ENCODE results near the gene FLOT2. TPM values are rescaled to one million over a fixed set of nuclear protein-coding genes. Genes with fewer than 3 reads are reported as not detected.

FLOT2 gene
- total and polyA plus RNA-seq, 2 donors (not counting 3 experiments of a cell fraction or from before 2014, with no cell fraction given): 169 to 180 TPM

- Histone ChIP-seq H3K36me3 (ENCODE audit: control insufficient read depth in 2 of 2, extremely low read depth in 1 of 2, insufficient read depth in 2 of 2, low read length in 2 of 2) (peaks cover 0 to 12% of the 10 kb centered on the region in 2 experiments), H3K27me3 (ENCODE audit: control insufficient read depth in 2 of 2, insufficient read depth in 2 of 2, low read length in 2 of 2) (no peaks in the 10 kb centered on the region), H3K9me1 (replicated peaks; ENCODE audit: control insufficient read depth, extremely low read depth, insufficient read depth, low read length) (no peaks in the 10 kb centered on the region), H3K79me2 (ENCODE audit: control insufficient read depth, insufficient read depth, low read length) (peaks cover 35% of the 10 kb centered on the region), H3K9me3 (replicated peaks; ENCODE audit: control insufficient read depth, insufficient read depth, low read length) (no peaks in the 10 kb centered on the region), H3K4me3 (replicated peaks in 1 of 3; ENCODE audit: insufficient read depth in 1 of 3, low read depth in 1 of 3, low read length in 3 of 3) (peak overlapping the region in 1 of 3 experiments; percentile 57), H3K4me1 (ENCODE audit: control insufficient read depth, extremely low read depth, insufficient read depth, low read length) (peaks cover 22% of the 10 kb centered on the region), H3K27ac (ENCODE audit: insufficient read depth, low read depth, low read length) (peak overlapping the region; percentile 89), H3K9ac (replicated peaks; ENCODE audit: extremely low read depth, insufficient read depth, low read length) (peak overlapping the region; percentile 51), H3K4me2 (ENCODE audit: insufficient read depth, low read length) (peak overlapping the region; percentile 85), H2AFZ (ENCODE audit: low read depth, low read length) (no peak overlapping the region), H4K20me1 (replicated peaks; ENCODE audit: control insufficient read depth, extremely low read depth, insufficient read depth, low read length) (peaks cover 2% of the 10 kb centered on the region)
- no TSS peak for BruUV-seq (replicated peaks)
- peak; percentile 92 for FAIRE-seq
- ChIA-PET CTCF (interaction anchor here (0.8 to 5.3 kb wide), 10 partner anchors 9 to 162 kb away, joined by 3 to 28 read pairs (median 10); no protein-coding TSS in a partner anchor), POLR2A (no interaction called here)
- DNase-seq (ENCODE audit: low read depth, low spot score): peak; percentile 88
- intact Hi-C loops (cut with micrococcal nuclease): loop anchor here (1.0 kb wide), 1 partner anchor 23 kb away; no protein-coding TSS in a partner anchor
- TF ChIP-seq JUN (IDR thresholded peaks at IDR 0.05; ENCODE audit: borderline replicate concordance, insufficient read depth, insufficient read length, low read depth) (peak; percentile 95), MAX (IDR thresholded peaks at IDR 0.05; ENCODE audit: insufficient read depth, insufficient read length) (no peak), POLR2AphosphoS5 (IDR thresholded peaks at IDR 0.05; ENCODE audit: insufficient read depth, low read depth, low read length) (peak; percentile 88), EZH2 (IDR thresholded peaks at IDR 0.05; ENCODE audit: borderline replicate concordance, low read depth, low read length, severe bottlenecking) (no peak), CTCF (IDR thresholded peaks at IDR 0.05; ENCODE audit: extremely low read depth in 1 of 2, insufficient read depth in 1 of 2, low read depth in 1 of 2, low read length in 2 of 2) (no peak), GATA2 (IDR thresholded peaks at IDR 0.05; ENCODE audit: insufficient read depth, insufficient read length, low read depth, low read length) (peak; percentile 75), MYC (IDR thresholded peaks at IDR 0.05; ENCODE audit: low read depth, low read length) (no peak), POLR2A (IDR thresholded peaks at IDR 0.05; ENCODE audit: low read depth, low read length) (no peak), FOS (IDR thresholded peaks at IDR 0.05; ENCODE audit: borderline replicate concordance, insufficient read depth, low read length) (peak; percentile 91)
- dilution Hi-C loops (cut with MboI; ENCODE audit: extremely low pct_ligation_motif_present, low sequenced_read_pairs): no loop called here
Observed at GRCh38 chr17:28925912-28926365, 28.4 kb upstream of the FLOT2 start.

Measured in endothelial cell of umbilical vein (primary cell).